ENCODE measurements around the gene SENP5.

- no peak for TF ChIP-seq CTCF (IDR thresholded peaks at IDR 0.05)
- TF ChIP-seq POLR2A (IDR thresholded peaks at IDR 0.05), result no peak
These were observed 45.8 kb upstream of the SENP5 start for GRCh38 chr3:196821806-196822355.
